Measurements from ENCODE around the gene FKTN.
"Not testable (repeated sequence)": the region's sequence is repeated elsewhere in the genome, so short reads cannot be mapped to it uniquely, and the experiment has no call there.

DNA sequence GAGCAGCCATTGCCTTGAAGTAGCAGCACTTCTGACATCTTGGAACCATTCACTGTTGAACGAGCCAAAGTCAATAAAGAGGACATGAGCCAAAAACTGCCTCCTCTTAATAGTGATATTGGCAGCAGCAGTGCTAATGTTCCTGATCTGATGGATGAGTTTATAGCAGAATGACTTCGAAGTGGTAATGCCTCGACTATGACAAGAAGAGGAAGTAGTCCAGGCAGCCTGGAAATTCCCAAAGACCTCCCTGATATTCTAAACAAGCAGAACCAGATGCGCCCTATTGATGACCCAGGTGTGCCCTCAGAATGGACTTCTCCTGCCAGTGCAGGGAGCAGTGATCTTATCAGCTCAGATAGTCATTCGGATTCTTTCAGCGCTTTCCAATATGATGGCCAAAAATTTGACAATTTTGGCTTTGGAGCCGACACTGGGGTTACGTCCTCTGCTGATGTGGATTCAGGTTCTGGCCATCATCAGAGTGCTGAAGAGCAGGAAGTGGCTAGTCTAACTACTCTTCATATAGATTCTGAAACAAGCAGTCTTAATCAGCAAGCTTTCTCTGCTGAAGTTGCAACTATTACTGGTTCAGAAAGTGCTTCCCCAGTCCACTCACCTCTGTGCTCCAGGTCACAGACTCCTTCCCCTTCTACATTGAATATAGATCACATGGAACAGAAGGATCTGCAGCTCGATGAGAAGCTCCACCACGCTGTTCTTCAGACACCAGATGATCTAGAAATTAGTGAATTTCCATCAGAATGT, 35.1 kb upstream of the FKTN start:
- TF ChIP-seq, protein P1, sequence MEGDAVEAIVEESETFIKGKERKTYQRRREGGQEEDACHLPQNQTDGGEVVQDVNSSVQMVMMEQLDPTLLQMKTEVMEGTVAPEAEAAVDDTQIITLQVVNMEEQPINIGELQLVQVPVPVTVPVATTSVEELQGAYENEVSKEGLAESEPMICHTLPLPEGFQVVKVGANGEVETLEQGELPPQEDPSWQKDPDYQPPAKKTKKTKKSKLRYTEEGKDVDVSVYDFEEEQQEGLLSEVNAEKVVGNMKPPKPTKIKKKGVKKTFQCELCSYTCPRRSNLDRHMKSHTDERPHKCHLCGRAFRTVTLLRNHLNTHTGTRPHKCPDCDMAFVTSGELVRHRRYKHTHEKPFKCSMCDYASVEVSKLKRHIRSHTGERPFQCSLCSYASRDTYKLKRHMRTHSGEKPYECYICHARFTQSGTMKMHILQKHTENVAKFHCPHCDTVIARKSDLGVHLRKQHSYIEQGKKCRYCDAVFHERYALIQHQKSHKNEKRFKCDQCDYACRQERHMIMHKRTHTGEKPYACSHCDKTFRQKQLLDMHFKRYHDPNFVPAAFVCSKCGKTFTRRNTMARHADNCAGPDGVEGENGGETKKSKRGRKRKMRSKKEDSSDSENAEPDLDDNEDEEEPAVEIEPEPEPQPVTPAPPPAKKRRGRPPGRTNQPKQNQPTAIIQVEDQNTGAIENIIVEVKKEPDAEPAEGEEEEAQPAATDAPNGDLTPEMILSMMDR (IDR thresholded peaks at IDR 0.05) = not testable (repeated sequence)
- not testable (repeated sequence) for TF ChIP-seq POLR2A (IDR thresholded peaks at IDR 0.05)
